Mucosa of stomach (tissue), 1 donor: Measurements from ENCODE around the gene IWS1.

Experiments used
- H3K27me3 ChIP-seq: one replicate; pipeline ENCODE4 v1.7.0; 2013; ENCODE audit warnings: mild to moderate bottlenecking, low read length; ENCODE audit not compliant: control insufficient read depth, insufficient read depth
- H3K36me3 ChIP-seq: one replicate; pipeline ENCODE4 v1.7.0; 2013; ENCODE audit warnings: low read length; ENCODE audit not compliant: control insufficient read depth, insufficient read depth
- H3K4me1 ChIP-seq: one replicate; pipeline ENCODE4 v1.7.0; 2013; ENCODE audit warnings: mild to moderate bottlenecking, low read length; ENCODE audit not compliant: control insufficient read depth, insufficient read depth
- H3K4me3 ChIP-seq: one replicate; pipeline ENCODE4 v1.7.0; 2013; ENCODE audit warnings: low read length
- H3K9ac ChIP-seq: one replicate; pipeline ENCODE4 v1.7.0; 2013; ENCODE audit warnings: mild to moderate bottlenecking, low read length, moderate library complexity
- H3K9me3 ChIP-seq: one replicate; pipeline ENCODE4 v1.7.0; 2013; ENCODE audit warnings: mild to moderate bottlenecking, low read length, moderate library complexity; ENCODE audit not compliant: control insufficient read depth
- donor health status: Pancreatic carcinoma.

Gene IWS1

DNA sequence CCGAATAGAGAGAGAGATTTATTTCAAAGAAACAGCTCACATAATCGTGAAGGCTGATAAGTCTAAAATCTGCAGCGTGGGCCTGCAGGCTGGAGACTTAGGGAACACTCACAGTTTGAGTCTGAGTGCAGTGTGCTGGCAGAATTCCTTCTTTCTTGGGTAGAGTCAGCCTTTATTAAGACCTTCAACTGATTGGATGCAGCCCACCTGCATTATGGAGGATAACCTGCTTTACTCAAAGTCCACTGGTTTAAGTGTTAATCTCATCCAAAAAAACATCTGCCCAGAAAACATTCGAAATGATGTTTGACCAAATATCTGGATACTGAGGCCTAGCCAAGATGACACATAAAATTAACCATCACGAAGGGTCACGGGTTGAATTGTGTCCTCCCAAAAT, 91.8 kb downstream of the IWS1 start:
- H3K4me3 ChIP-seq, result no peak overlapping the region
- H3K4me1 ChIP-seq, result peaks cover 22% of the 10 kb centered on the region
- H3K27me3 ChIP-seq, result no peaks in the 10 kb centered on the region
- H3K9ac ChIP-seq, result no peak overlapping the region
- H3K9me3 ChIP-seq, result no peaks in the 10 kb centered on the region
- no peaks in the 10 kb centered on the region for H3K36me3 ChIP-seq

DNA sequence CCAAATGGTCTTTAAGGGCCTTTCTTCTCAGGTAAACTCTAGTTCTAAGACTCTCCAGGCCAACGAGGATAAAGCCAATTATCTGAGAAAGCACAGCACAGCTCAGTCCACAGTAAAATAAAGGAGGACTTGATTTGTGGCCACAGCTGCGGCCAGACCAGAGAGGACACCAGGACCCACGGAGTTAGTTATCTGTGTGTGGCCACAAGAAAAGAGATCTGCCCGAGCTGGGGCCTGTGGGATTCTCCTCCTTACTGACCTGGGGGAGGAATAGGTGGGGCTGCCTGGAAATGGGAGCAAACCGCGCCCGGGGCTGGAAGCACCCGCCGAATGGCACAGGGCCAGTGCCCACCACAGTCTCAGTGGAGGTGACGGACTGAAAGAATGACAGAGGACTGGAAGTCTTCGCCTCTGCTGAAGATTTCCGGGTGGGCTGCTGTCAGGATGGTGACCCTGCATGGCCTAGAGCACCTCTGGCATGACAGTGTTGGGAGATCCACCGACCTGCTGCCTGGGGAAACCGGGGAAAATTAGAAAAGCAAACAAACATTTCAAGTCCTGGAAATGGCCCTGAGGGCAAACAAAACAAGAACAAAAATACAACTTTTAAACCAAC, 94.8 kb downstream of the IWS1 start:
- H3K9me3 ChIP-seq, result no peaks in the 10 kb centered on the region
- H3K27me3 ChIP-seq, result no peaks in the 10 kb centered on the region
- H3K4me3 ChIP-seq, result no peak overlapping the region
- H3K4me1 ChIP-seq, result no peaks in the 10 kb centered on the region
- no peaks in the 10 kb centered on the region for H3K36me3 ChIP-seq
- no peak overlapping the region for H3K9ac ChIP-seq
